ENCODE measurements around the gene INHBC. TPM values are rescaled to one million over a fixed set of nuclear protein-coding genes. Genes with fewer than 3 reads are reported as not detected.

Gene INHBC
- total RNA-seq, 1 experiment from 2014 or later, result 0.35 TPM

DNA sequence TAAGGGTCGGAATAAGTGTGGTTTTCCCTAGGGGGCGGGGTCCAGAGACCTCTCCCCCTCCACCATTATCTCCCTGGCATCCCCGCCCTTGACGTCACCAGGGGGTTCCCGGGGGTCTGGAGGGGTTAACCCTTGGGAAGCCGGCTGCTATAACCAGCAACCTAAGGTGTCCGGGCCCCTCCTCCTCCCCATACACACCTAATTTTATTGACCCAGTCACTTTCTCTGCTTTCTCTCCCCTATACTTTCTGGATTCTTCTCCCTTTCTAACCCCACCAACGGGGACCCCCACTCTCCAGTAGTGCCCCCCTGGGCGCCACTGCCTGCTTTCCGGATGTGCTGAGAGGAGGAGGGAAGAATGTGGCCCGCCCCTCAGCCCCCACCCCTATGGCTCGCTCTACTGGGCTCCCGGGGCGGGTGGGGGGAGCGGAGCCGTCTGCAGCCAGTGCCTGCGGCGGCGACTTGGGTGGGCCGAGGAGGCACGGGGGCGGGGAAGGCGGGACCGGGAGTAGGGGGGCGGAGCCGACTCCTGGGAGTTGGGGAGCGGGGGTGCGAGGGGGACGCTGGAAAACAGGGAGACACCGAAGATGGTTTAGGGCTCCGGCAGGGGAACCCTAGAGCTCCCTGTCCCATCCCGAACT lies 26.8 kb downstream of the INHBC start:
- Histone ChIP-seq H2AFZ (peak overlapping the region; percentile 41; the same call in 1 of the 2 replicates), H3K79me2 (ENCODE audit: low read depth) (no peaks in the 10 kb centered on the region), H3F3A (ENCODE audit: insufficient read depth, low read depth) (no peaks in the 10 kb centered on the region), H3K4me1 (replicated peaks; ENCODE audit: insufficient read depth) (peaks cover 30% of the 10 kb centered on the region), H3K27ac (no peak overlapping the region), H3K4me2 (peak overlapping the region; percentile 99), H3K4me3 (peak overlapping the region; percentile 57), H4K20me1 (ENCODE audit: insufficient read depth) (no peaks in the 10 kb centered on the region), H3K27me3 (ENCODE audit: insufficient read depth, low read depth) (peaks cover 52% of the 10 kb centered on the region), H3K9me3 (ENCODE audit: insufficient read depth, low read depth) (no peaks in the 10 kb centered on the region), H3K9me2 (ENCODE audit: insufficient read depth) (no peaks in the 10 kb centered on the region), H3K36me3 (ENCODE audit: low read depth) (no peaks in the 10 kb centered on the region)
- no TSS peak for BruUV-seq (replicated peaks)
- intact Hi-C loops (cut with micrococcal nuclease; ENCODE audit: unreplicated experiment), result loop anchor here (5.0 kb wide), 1 partner anchor 171 kb away; the partner anchor contains the start of gene B4GALNT1
- TF ChIP-seq, protein P1, sequence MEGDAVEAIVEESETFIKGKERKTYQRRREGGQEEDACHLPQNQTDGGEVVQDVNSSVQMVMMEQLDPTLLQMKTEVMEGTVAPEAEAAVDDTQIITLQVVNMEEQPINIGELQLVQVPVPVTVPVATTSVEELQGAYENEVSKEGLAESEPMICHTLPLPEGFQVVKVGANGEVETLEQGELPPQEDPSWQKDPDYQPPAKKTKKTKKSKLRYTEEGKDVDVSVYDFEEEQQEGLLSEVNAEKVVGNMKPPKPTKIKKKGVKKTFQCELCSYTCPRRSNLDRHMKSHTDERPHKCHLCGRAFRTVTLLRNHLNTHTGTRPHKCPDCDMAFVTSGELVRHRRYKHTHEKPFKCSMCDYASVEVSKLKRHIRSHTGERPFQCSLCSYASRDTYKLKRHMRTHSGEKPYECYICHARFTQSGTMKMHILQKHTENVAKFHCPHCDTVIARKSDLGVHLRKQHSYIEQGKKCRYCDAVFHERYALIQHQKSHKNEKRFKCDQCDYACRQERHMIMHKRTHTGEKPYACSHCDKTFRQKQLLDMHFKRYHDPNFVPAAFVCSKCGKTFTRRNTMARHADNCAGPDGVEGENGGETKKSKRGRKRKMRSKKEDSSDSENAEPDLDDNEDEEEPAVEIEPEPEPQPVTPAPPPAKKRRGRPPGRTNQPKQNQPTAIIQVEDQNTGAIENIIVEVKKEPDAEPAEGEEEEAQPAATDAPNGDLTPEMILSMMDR (conservative IDR thresholded peaks at IDR 0.05), result no peak
- TF ChIP-seq EZH2 (IDR thresholded peaks at IDR 0.05; ENCODE audit: low read depth), result no peak
- peak in 1 of 2 experiments; percentile 39 for DNase-seq
- CTCF ChIA-PET, result interaction anchor here (1.0 kb wide), 1 partner anchor 196 kb away, joined by 4 read pairs; no protein-coding TSS in a partner anchor
- POLR2A ChIA-PET (ENCODE audit: unreplicated experiment), result no interaction called here

DNA sequence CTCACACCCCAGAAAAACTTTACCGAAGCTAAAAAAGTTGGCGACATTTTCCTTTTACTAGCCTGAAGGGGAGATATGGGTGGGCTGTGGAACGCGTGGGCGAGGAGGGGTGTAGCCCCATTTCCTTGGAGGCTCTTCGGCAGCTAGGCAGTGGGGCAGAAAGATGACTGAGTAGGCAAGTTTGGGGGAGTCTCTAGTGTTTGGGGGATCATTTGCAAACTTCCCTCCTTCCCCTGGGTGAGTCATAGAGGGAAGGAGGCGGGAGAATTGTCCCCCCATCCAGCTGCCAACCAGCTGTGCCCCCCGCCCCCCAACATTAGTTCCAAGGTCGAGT lies 27.3 kb downstream of the INHBC start:
- Histone ChIP-seq H4K20me1 (ENCODE audit: insufficient read depth) (no peaks in the 10 kb centered on the region), H3K27ac (no peak overlapping the region), H3K36me3 (ENCODE audit: low read depth) (no peaks in the 10 kb centered on the region), H3K27me3 (ENCODE audit: insufficient read depth, low read depth) (peaks cover 57% of the 10 kb centered on the region), H3K4me1 (replicated peaks; ENCODE audit: insufficient read depth) (peaks cover 25% of the 10 kb centered on the region), H2AFZ (peak overlapping the region; percentile 41; the same call in 1 of the 2 replicates), H3F3A (ENCODE audit: insufficient read depth, low read depth) (no peaks in the 10 kb centered on the region), H3K4me3 (peak overlapping the region; percentile 57), H3K4me2 (peak overlapping the region; percentile 99), H3K79me2 (ENCODE audit: low read depth) (no peaks in the 10 kb centered on the region), H3K9me2 (ENCODE audit: insufficient read depth) (no peaks in the 10 kb centered on the region), H3K9me3 (ENCODE audit: insufficient read depth, low read depth) (no peaks in the 10 kb centered on the region)
- ChIA-PET POLR2A (ENCODE audit: unreplicated experiment) (no interaction called here), CTCF (no interaction called here)
- intact Hi-C loops (cut with micrococcal nuclease; ENCODE audit: unreplicated experiment), result loop anchor here (2.0 to 5.0 kb wide), 2 partner anchors 170 to 231 kb away; partner anchors contain the start of gene B4GALNT1
- TF ChIP-seq, protein P1 (conservative IDR thresholded peaks at IDR 0.05), result no peak
- TF ChIP-seq EZH2 (IDR thresholded peaks at IDR 0.05; ENCODE audit: low read depth), result no peak; the same call in 1 of the 2 replicates
- no TSS peak for BruUV-seq (replicated peaks)
- no peak for DNase-seq

DNA sequence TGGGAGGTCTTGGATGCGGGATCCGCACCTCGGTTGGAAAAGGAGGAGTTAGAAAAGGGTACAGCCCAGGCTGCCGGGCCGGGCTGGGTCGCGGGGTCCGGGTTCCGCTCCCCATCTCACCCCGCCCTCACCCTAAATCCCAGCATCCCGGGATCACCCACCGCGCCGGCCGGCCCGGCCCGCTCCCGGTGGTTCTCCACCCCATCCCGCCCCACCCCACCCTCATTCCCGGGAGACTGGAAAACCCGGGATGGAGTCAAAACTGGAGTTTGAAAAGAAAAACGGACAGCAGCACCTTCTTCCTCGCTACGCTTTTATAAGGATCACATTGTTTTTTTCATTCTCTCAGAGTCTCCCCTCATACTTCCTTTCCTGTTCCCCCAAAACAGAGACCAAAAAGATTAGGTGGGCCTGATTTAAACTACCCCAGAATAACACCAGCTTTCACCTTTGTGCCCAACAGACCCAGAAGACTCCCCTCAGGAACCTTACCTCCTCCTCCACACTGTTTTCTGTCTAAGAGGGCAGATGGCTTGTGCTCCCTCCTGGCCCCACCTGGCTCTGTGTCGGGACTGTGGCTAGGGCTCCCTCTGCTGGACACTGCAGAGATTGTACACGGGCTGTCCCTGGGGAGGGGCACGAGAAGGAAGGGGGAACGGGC lies 27.8 kb downstream of the INHBC start:
- no peaks in the 10 kb centered on the region for H3K9me2 ChIP-seq (ENCODE audit: insufficient read depth)
- no TSS peak for BruUV-seq (replicated peaks)
- CTCF ChIA-PET, result no interaction called here
- peaks cover 23% of the 10 kb centered on the region for H3K4me1 ChIP-seq (replicated peaks; ENCODE audit: insufficient read depth)
- DNase-seq, result peak; percentile 74 to 88
- H3K27me3 ChIP-seq (ENCODE audit: insufficient read depth, low read depth), result peaks cover 62% of the 10 kb centered on the region
- peak overlapping the region; percentile 57 for H3K4me3 ChIP-seq
- TF ChIP-seq, protein P1 (conservative IDR thresholded peaks at IDR 0.05), result peak; percentile 92
- TF ChIP-seq EZH2 (IDR thresholded peaks at IDR 0.05; ENCODE audit: low read depth), result no peak
- peak overlapping the region; percentile 77 for H2AFZ ChIP-seq
- H3K9me3 ChIP-seq (ENCODE audit: insufficient read depth, low read depth), result no peaks in the 10 kb centered on the region
- POLR2A ChIA-PET (ENCODE audit: unreplicated experiment), result no interaction called here
- H3K36me3 ChIP-seq (ENCODE audit: low read depth), result no peaks in the 10 kb centered on the region
- no peaks in the 10 kb centered on the region for H3K79me2 ChIP-seq (ENCODE audit: low read depth)
- H4K20me1 ChIP-seq (ENCODE audit: insufficient read depth), result no peaks in the 10 kb centered on the region
- H3K27ac ChIP-seq, result no peak overlapping the region
- intact Hi-C loops (cut with micrococcal nuclease; ENCODE audit: unreplicated experiment), result loop anchor here (2.0 to 5.0 kb wide), 2 partner anchors 170 to 230 kb away; partner anchors contain the start of gene B4GALNT1
- no peaks in the 10 kb centered on the region for H3F3A ChIP-seq (ENCODE audit: insufficient read depth, low read depth)
- H3K4me2 ChIP-seq, result peak overlapping the region; percentile 99
